HepG2 (cell line): Measurements from ENCODE around the gene CASP12.

Experiments used
- ATF4 ChIP-seq, 2 experiments: fragments of 450-650 bp in 1 of 2; sonication (generic) in 1 of 2; formaldehyde crosslinking; IDR thresholded peaks; 2 replicates each; pipeline versions ENCODE4 v1.5.0 to v1.8.0; 2020 to 2022; ENCODE audit warnings: mild to moderate bottlenecking in 1 of 2, missing genetic modification reagents in 1 of 2
- EZH2 ChIP-seq: conservative IDR thresholded peaks from 2 replicates; pipeline ENCODE4 v1.6.1; 2012; ENCODE audit warnings: mild to moderate bottlenecking, low read depth, low read length, moderate library complexity
- IKZF1 ChIP-seq: fragments of 450-650 bp; IDR thresholded peaks from 2 replicates; pipeline ENCODE4 v1.7.1; 2016
- JDP2 ChIP-seq: sonication (generic); formaldehyde crosslinking; IDR thresholded peaks from 2 replicates; pipeline ENCODE4 v1.8.1; 2022; ENCODE audit warnings: missing genetic modification reagents, borderline replicate concordance
- NBN ChIP-seq: fragments of 450-650 bp; conservative IDR thresholded peaks from 2 replicates; pipeline ENCODE4 v1.6.1; 2017
- TCF7L2 ChIP-seq: IDR thresholded peaks from 2 replicates; pipeline ENCODE4 v1.6.1; 2011; ENCODE audit warnings: mild to moderate bottlenecking, low read depth, low read length, moderate library complexity
- ZBTB1 ChIP-seq: sonication (generic); formaldehyde crosslinking; IDR thresholded peaks from 2 replicates; pipeline ENCODE4 v1.4.0; 2020; ENCODE audit warnings: missing genetic modification reagents, borderline replicate concordance
- TF ChIP-seq, protein P1 (sequence below): sonication (generic); formaldehyde crosslinking; IDR thresholded peaks from 2 replicates; pipeline ENCODE4 v1.4.0; 2020; ENCODE audit warnings: missing genetic modification reagents
- TF ChIP-seq, protein P2 (sequence below): sonication (generic); formaldehyde crosslinking; IDR thresholded peaks from 2 replicates; pipeline ENCODE4 v1.5.0; 2020; ENCODE audit warnings: mild to moderate bottlenecking, missing genetic modification reagents, moderate library complexity

- TF ChIP-seq, protein P1, sequence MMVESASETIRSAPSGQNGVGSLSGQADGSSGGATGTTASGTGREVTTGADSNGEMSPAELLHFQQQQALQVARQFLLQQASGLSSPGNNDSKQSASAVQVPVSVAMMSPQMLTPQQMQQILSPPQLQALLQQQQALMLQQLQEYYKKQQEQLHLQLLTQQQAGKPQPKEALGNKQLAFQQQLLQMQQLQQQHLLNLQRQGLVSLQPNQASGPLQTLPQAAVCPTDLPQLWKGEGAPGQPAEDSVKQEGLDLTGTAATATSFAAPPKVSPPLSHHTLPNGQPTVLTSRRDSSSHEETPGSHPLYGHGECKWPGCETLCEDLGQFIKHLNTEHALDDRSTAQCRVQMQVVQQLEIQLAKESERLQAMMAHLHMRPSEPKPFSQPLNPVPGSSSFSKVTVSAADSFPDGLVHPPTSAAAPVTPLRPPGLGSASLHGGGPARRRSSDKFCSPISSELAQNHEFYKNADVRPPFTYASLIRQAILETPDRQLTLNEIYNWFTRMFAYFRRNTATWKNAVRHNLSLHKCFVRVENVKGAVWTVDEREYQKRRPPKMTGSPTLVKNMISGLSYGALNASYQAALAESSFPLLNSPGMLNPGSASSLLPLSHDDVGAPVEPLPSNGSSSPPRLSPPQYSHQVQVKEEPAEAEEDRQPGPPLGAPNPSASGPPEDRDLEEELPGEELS = no peak
- no peak for TF ChIP-seq ATF4 (CRISPR knock-in tag; IDR thresholded peaks at IDR 0.05)
- no peak for TF ChIP-seq IKZF1
- TF ChIP-seq ZBTB1 = no peak
- TF ChIP-seq, protein P2, sequence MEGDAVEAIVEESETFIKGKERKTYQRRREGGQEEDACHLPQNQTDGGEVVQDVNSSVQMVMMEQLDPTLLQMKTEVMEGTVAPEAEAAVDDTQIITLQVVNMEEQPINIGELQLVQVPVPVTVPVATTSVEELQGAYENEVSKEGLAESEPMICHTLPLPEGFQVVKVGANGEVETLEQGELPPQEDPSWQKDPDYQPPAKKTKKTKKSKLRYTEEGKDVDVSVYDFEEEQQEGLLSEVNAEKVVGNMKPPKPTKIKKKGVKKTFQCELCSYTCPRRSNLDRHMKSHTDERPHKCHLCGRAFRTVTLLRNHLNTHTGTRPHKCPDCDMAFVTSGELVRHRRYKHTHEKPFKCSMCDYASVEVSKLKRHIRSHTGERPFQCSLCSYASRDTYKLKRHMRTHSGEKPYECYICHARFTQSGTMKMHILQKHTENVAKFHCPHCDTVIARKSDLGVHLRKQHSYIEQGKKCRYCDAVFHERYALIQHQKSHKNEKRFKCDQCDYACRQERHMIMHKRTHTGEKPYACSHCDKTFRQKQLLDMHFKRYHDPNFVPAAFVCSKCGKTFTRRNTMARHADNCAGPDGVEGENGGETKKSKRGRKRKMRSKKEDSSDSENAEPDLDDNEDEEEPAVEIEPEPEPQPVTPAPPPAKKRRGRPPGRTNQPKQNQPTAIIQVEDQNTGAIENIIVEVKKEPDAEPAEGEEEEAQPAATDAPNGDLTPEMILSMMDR (CRISPR knock-in tag) = no peak
- no peak for TF ChIP-seq JDP2 (CRISPR knock-in tag)
- no peak for TF ChIP-seq NBN
- no peak for TF ChIP-seq EZH2
- no peak for TF ChIP-seq TCF7L2
These were observed 9.9 kb upstream of the CASP12 start for GRCh38 chr11:104908186-104908531.
